B cell (primary cell): Measurements from ENCODE around the gene RNF111. TPM values are rescaled to one million over a fixed set of nuclear protein-coding genes. Genes with fewer than 3 reads are reported as not detected.

Source experiments
- ATAC-seq: fragments of 200-7000 bp; cut with Tn5 transposase; one replicate; pipeline ENCODE4 v1.10.0; 2021; ENCODE audit warnings: low read depth, mild to moderate bottlenecking, moderate number of reproducible peaks, moderate library complexity
- CTCF ChIA-PET: fragments of 350-600 bp; sonication (Branson Sonifier 250); formaldehyde crosslinking; loops from one replicate; lab custom pipeline; 2021; ENCODE audit warnings: antibody characterized with exemption, inconsistent platforms; lab: Charles Lee
- POLR2A ChIA-PET: fragments of 350-600 bp; sonication (Branson Sonifier 250); formaldehyde crosslinking; loops from one replicate; lab custom pipeline; 2021; ENCODE audit warnings: antibody characterized with exemption; lab: Charles Lee
- DNase-seq: peaks from one replicate; pipeline ENCODE4 v3.0.0; 2013
- H2AFZ ChIP-seq: 2 replicates; pipeline ENCODE4 v1.6.1; 2012; ENCODE audit warnings: mild to moderate bottlenecking, low read depth, low read length; ENCODE audit not compliant: insufficient read depth, poor library complexity, severe bottlenecking
- H3K27ac ChIP-seq, 2 donors: 1 replicate in 1 of 2; 2 replicates in 1 of 2; pipeline ENCODE4 v1.5.1; 2012 to 2013; ENCODE audit warnings: low read length in 2 of 2, mild to moderate bottlenecking in 2 of 2, moderate library complexity in 1 of 2
- H3K27me3 ChIP-seq, 4 experiments: fragments of 200-600 bp in 1 of 4; sonication (generic) in 1 of 4; replicated peaks in 1 of 4; 1 replicate in 2 of 4; 2 replicates in 2 of 4; pipeline versions ENCODE4 v1.6.1 to v1.7.0; 2013 to 2016; ENCODE audit warnings: low read length in 3 of 4, mild to moderate bottlenecking in 2 of 4, mixed read lengths in 1 of 4, moderate library complexity in 1 of 4; ENCODE audit not compliant: insufficient read depth in 4 of 4, control insufficient read depth in 3 of 4; ENCODE audit errors: control extremely low read depth in 1 of 4
- H3K36me3 ChIP-seq, 2 experiments: replicated peaks in 1 of 2; 1 replicate in 1 of 2; 2 replicates in 1 of 2; pipeline versions ENCODE4 v1.6.1 to v1.7.1; 2013; ENCODE audit warnings: low read length in 1 of 2; ENCODE audit not compliant: insufficient read depth in 2 of 2, control insufficient read depth in 1 of 2; ENCODE audit errors: control extremely low read depth in 1 of 2, extremely low read depth in 1 of 2
- H3K4me1 ChIP-seq, 2 donors: fragments of 200-600 bp in 1 of 2; sonication (generic) in 1 of 2; 1 replicate in 1 of 2; 2 replicates in 1 of 2; pipeline versions ENCODE4 v1.5.1 to v1.6.1; 2013 to 2017; ENCODE audit warnings: low read length in 2 of 2; ENCODE audit not compliant: control insufficient read depth in 2 of 2, insufficient read depth in 2 of 2
- H3K4me2 ChIP-seq: replicated peaks from 2 replicates; pipeline ENCODE3; 2012; ENCODE audit warnings: mild to moderate bottlenecking, low read depth, low read length; ENCODE audit not compliant: poor library complexity, severe bottlenecking
- H3K4me3 ChIP-seq, 5 experiments: fragments of 200-600 bp in 1 of 5; sonication (generic) in 1 of 5; 1 replicate in 3 of 5; 2 replicates in 2 of 5; pipeline versions ENCODE4 v1.5.1 to v1.7.0; 2011 to 2016; ENCODE audit warnings: low read length in 4 of 5, mild to moderate bottlenecking in 4 of 5, low read depth in 2 of 5, control low read depth in 1 of 5, moderate library complexity in 1 of 5; ENCODE audit not compliant: insufficient read depth in 1 of 5; ENCODE audit errors: control extremely low read depth in 1 of 5, extremely low read depth in 1 of 5
- H3K79me2 ChIP-seq: fragments of 200-600 bp; sonication (generic); one replicate; pipeline ENCODE4 v1.6.0; 2016; ENCODE audit warnings: low read length; ENCODE audit not compliant: control insufficient read depth, insufficient read depth
- H3K9ac ChIP-seq: fragments of 200-600 bp; sonication (generic); 2 replicates; pipeline ENCODE4 v1.6.1; 2017; ENCODE audit warnings: mild to moderate bottlenecking, low read length, moderate library complexity
- H3K9me3 ChIP-seq, 3 donors: one replicate each; pipeline versions ENCODE4 v1.6.1 to v1.7.1; 2013; ENCODE audit warnings: low read length in 2 of 3; ENCODE audit not compliant: control insufficient read depth in 2 of 3, insufficient read depth in 1 of 3; ENCODE audit errors: control extremely low read depth in 1 of 3
- H4K20me1 ChIP-seq: 2 replicates; pipeline ENCODE4 v1.6.0; 2012; ENCODE audit warnings: mild to moderate bottlenecking, low read length; ENCODE audit not compliant: insufficient read depth, control insufficient read depth, poor library complexity, severe bottlenecking
- H3K27ac Mint-ChIP-seq: one replicate; pipeline ENCODE4 v1.8.0; 2021; ENCODE audit warnings: mixed read lengths
- H3K27me3 Mint-ChIP-seq: one replicate; pipeline ENCODE4 v1.8.0; 2021; ENCODE audit warnings: mixed read lengths
- H3K4me1 Mint-ChIP-seq: one replicate; pipeline ENCODE4 v1.8.0; 2021; ENCODE audit warnings: mixed read lengths
- H3K4me3 Mint-ChIP-seq: one replicate; pipeline ENCODE4 v1.8.0; 2021; ENCODE audit warnings: mixed read lengths
- H3K9me3 Mint-ChIP-seq: one replicate; pipeline ENCODE4 v1.8.0; 2022; ENCODE audit warnings: mixed read lengths; ENCODE audit not compliant: insufficient read depth
- EZH2 ChIP-seq: IDR thresholded peaks from 2 replicates; pipeline ENCODE4 v1.6.1; 2012; ENCODE audit warnings: borderline replicate concordance, low read depth, mild to moderate bottlenecking, moderate library complexity, low read length; ENCODE audit not compliant: insufficient read depth, poor library complexity, severe bottlenecking
- WGBS: methylation state at CpG from one replicate; pipeline ENCODE4 v1.1.5; 2013; ENCODE audit warnings: missing lambda C conversion rate; ENCODE audit not compliant: insufficient coverage; 5-methylcytosine and 5-hydroxymethylcytosine counted together
- intact Hi-C: fragments of 100-400 bp; cut with micrococcal nuclease; formaldehyde crosslinking; loops from one replicate; pipeline ENCODE4 v1.10.0; 2022
- polyA plus RNA-seq: library from polyadenylated mRNA; depleted of rRNA; stranded (reverse); fragments of >200 nt; gene quantifications from 2 replicates; pipeline ENCODE4 v1.2.3, GENCODE V29; 2012
- total RNA-seq, 2 donors: library from RNA; stranded (reverse); fragments of 120-200 nt in 1 of 2; gene quantifications; 1 replicate in 1 of 2; 2 replicates in 1 of 2; pipeline versions ENCODE4 v1.2.3 to v1.2.4, GENCODE V29; 2013 to 2022
- TF ChIP-seq, protein P1 (sequence below): fragments of 200-600 bp; IDR thresholded peaks from one replicate; pipeline ENCODE4 v1.8.0; 2022; ENCODE audit warnings: antibody characterized with exemption, mild to moderate bottlenecking

Gene RNF111
- total and polyA plus RNA-seq, 2 donors (not counting 1 experiment from before 2014, with no cell fraction given), result 24.9 to 72.3 TPM

DNA sequence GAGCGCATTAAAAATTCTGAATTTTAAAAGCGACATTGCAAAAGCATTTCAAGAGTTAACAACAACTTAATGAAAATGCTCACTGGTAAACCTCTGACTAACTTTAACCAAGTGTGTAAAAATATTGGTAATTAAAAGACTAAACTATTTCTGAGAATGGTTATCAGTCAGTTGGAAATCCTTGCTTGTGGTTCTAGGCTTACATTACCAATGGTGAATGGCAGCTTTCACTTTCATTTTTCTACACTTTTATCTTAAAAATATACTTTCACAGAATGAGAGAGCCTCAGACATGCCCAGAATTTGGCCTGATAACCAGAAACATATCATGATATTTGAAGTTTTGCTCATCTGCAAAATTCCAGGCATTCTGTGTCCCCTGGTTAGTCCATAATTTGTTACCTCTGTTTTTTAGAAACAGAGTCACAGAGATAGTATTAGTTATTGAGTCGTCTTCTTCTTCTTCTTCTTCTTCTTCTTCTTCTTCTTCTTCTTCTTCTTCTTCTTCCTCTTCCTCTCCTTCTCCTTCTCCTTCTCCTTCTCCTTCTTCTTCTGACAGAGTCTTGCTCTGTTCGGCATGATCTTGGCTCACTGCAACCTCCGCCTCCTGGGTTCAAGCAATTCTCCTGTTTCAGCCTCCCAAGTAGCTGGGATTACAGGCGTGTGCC is 5.5 kb upstream of the RNF111 start:
- Mint-ChIP-seq H3K27ac (peak overlapping the region; percentile 67), H3K4me3 (peak overlapping the region; percentile 13), H3K27me3 (no peaks in the 10 kb centered on the region), H3K4me1 (peaks cover 43% of the 10 kb centered on the region), H3K9me3 (no peaks in the 10 kb centered on the region)
- ChIA-PET POLR2A (no interaction called here), CTCF (interaction anchor here (0.8 to 1.3 kb wide), 4 partner anchors 156 to 542 kb away, joined by 3 to 5 read pairs (median 4); no protein-coding TSS in a partner anchor)
- TF ChIP-seq EZH2, result no peak
- TF ChIP-seq, protein P1, sequence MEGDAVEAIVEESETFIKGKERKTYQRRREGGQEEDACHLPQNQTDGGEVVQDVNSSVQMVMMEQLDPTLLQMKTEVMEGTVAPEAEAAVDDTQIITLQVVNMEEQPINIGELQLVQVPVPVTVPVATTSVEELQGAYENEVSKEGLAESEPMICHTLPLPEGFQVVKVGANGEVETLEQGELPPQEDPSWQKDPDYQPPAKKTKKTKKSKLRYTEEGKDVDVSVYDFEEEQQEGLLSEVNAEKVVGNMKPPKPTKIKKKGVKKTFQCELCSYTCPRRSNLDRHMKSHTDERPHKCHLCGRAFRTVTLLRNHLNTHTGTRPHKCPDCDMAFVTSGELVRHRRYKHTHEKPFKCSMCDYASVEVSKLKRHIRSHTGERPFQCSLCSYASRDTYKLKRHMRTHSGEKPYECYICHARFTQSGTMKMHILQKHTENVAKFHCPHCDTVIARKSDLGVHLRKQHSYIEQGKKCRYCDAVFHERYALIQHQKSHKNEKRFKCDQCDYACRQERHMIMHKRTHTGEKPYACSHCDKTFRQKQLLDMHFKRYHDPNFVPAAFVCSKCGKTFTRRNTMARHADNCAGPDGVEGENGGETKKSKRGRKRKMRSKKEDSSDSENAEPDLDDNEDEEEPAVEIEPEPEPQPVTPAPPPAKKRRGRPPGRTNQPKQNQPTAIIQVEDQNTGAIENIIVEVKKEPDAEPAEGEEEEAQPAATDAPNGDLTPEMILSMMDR, result no peak
- intact Hi-C loops, result loop anchor here (10.0 kb wide), 1 partner anchor 123 kb away; the partner anchor contains the start of gene CCNB2
- ATAC-seq (no peak), DNase-seq (peak; percentile 27)
- H3K79me2 ChIP-seq, result peaks cover 3% of the 10 kb centered on the region
- peak overlapping the region; percentile 10 for H3K9ac ChIP-seq
- no peaks in the 10 kb centered on the region for H3K9me3 ChIP-seq
- H4K20me1 ChIP-seq, result no peaks in the 10 kb centered on the region
- peak overlapping the region in 1 of 5 experiments; percentile 23 for H3K4me3 ChIP-seq
- peak overlapping the region; percentile 22 to 64 for H3K27ac ChIP-seq
- peak overlapping the region; percentile 58 for H2AFZ ChIP-seq
- no peaks in the 10 kb centered on the region for H3K27me3 ChIP-seq
- peak overlapping the region; percentile 54 for H3K4me2 ChIP-seq
- H3K36me3 ChIP-seq, result no peaks in the 10 kb centered on the region
- peaks cover 41 to 52% of the 10 kb centered on the region in 2 donors for H3K4me1 ChIP-seq
- 87% methylated on average over 3 of the region's 6 CpGs for WGBS

DNA sequence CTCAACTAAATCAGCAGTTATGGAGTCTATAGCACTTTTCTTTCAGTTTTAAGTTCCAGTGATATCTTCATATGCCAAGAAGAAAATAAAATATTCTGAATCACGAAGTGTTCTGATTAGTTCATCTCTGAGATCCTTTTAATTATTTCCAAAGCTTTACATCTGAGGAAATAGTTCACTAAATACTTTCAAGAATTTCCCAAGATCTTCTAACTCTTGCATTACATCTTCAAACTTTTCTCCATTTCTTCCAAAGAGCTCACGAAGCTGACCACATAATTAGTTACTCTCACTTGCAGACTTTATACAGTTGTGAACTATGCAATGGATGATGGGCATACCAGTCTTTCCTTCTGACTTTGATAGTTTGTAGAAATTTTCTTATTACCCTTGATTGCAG is 4.2 kb upstream of the RNF111 start:
- no peak overlapping the region for H3K27ac ChIP-seq
- no peak for TF ChIP-seq EZH2
- TF ChIP-seq, protein P1, result no peak
- no peak overlapping the region for H3K4me3 ChIP-seq
- peaks cover 38 to 41% of the 10 kb centered on the region in 2 donors for H3K4me1 ChIP-seq
- no peak overlapping the region for H3K9ac ChIP-seq
- H3K79me2 ChIP-seq, result peaks cover 15% of the 10 kb centered on the region
- no peaks in the 10 kb centered on the region for H3K9me3 ChIP-seq
- CTCF ChIA-PET, result interaction anchor here (0.9 kb wide), 1 partner anchor 220 kb away, joined by 3 read pairs; no protein-coding TSS in a partner anchor
- Mint-ChIP-seq H3K9me3 (no peaks in the 10 kb centered on the region), H3K27me3 (no peaks in the 10 kb centered on the region), H3K4me1 (peaks cover 42% of the 10 kb centered on the region), H3K4me3 (no peak overlapping the region), H3K27ac (no peak overlapping the region)
- H2AFZ ChIP-seq, result no peak overlapping the region
- WGBS, result no CpG with 5 or more reads among the region's 2 CpGs
- no peak for ATAC-seq
- no peaks in the 10 kb centered on the region for H4K20me1 ChIP-seq
- POLR2A ChIA-PET, result no interaction called here
- no peaks in the 10 kb centered on the region for H3K36me3 ChIP-seq
- no peak overlapping the region for H3K4me2 ChIP-seq
- DNase-seq, result no peak
- H3K27me3 ChIP-seq, result no peaks in the 10 kb centered on the region
- intact Hi-C loops, result loop anchor here (10.0 kb wide), 1 partner anchor 122 kb away; the partner anchor contains the start of gene CCNB2
